GM12872 (cell line): ENCODE data around the gene SASH1.

Experiments used
- CTCF ChIP-seq: IDR thresholded peaks from 3 replicates; pipeline ENCODE4 v1.5.1; 2011; ENCODE audit warnings: low read depth, mild to moderate bottlenecking, low read length, moderate library complexity; ENCODE audit not compliant: insufficient read depth

Gene SASH1

DNA sequence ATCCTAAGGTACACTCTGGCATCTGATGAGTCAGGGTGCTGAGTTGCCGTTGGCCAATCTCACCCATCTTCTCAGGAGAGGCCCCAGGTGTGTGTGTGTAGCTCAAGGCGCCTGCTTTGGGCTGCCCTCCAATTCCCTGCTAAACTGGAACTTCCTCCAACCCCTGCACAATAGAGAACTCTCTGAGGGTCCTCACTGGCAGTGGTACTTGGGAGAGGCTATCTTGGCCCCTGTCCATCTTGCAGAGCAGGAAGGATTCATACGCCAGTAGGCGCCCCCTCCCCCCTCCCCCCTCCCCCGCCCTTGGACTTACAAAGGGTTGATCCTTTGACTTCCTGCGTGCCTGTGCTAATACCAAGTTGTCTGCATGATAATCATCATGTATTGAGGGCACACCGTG, 173.6 kb downstream of the SASH1 start:
- no peak for TF ChIP-seq CTCF

GRCh38 chr6:148516617-148517016, 174.0 kb downstream of the SASH1 start:
- no peak for TF ChIP-seq CTCF

DNA sequence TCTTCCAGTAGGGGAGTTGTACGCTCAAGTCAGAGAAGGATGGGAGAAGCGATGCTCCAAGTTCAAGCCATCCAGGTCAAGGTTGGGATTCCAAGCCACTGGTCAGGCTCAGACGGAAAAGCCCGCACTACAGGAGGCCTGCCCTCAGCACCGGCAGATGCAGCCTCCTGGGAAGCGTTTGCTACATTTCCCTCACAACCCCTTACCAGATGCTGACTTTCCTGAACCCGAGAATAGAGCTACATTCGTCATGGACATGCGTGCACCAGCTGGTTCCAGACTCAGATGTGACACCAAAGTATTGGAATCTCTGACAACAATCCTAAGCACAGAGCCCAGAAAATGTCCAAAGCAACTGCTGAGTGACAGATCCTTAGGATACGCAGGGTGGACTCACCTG, 174.8 kb downstream of the SASH1 start:
- no peak for TF ChIP-seq CTCF

DNA sequence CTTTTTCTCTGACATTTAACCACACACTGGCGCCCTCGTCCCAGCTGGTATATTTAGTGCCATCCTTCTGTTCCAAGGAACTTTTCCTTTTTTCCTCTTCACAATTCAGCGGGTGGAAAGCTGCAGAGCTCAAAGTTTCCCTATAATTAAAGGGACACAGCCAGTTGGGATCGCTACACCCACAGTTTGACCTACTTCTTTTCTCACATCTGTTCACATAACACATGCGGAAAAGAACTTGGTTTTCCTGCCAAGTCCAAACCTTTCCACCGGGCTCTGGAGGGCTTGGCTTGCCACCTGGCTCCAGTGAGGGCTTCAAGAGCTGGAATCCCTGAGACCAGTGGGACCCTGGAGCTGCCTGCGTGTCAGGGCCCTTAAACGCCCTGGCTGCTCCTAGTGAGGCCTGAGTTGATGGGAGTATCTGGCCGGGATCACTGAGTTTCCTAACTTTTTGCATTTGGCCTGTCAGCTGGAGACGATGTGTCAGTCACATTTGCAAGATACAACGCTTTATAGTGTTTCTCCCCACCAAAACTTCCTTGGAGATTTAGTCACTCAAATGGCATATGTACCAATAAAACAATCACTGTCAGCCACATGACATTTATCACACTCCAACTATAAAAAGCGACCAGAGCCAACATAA, 176.0 kb downstream of the SASH1 start:
- no peak for TF ChIP-seq CTCF

DNA sequence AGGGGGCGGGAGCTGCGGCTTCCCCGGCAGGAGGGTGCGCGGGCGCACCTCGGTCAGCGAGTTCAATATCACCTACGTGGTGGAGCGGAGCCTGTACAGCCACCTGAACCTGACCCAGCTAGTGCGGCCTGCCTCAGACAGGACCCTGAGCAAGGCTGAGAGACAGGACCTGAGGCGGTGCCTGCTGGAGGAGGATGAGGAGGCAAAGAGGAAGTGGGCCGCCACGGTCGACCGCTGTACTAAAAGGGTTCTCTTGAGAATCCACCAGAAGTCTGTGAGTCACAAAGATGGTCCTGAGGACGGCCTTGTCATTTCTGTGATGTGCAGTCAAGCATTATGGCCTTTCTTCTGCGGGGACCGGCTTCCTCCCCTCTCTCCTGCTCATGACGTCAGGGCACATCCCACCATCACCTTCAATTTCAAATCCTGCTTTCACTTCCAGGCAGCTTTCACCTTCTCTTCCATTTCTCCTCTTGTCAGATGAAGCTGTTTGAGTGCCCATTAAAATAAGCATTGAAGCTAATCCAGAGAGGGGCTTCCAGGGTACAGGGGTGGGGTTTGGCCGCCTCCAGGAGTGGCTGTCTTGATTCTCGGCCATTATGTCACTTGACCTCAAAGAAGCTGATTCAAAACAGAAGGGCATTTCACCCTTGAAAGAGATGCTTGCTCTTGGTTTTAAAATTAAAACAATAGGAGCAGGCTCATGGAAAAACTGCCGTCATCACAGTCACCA, 177.6 kb downstream of the SASH1 start:
- TF ChIP-seq CTCF: no peak

- TF ChIP-seq CTCF: no peak
These were observed 178.5 kb downstream of the SASH1 start for GRCh38 chr6:148521158-148521557.

DNA sequence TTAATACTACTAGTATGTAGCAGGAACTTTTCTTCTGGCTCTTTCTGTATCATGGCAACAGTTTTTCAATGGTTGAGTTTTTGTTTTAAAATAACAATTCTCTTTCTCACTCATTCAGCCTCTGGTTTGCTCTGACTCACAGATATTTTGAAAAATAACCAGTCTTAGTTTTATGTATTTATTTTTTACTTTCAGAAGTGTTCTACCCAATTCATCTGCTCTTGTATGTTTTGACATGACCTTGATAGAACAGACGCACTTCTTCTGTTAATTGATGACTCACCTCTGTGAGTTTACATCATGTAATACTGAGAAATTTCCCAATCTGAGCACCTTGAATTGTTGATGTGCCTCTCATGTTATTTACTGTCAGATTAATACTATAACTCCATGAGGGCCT, 178.9 kb downstream of the SASH1 start:
- no peak for TF ChIP-seq CTCF
